Left lung (tissue), 10 donors: ENCODE measurements around the gene EIF4E1B. TPM values are rescaled to one million over a fixed set of nuclear protein-coding genes. Genes with fewer than 3 reads are reported as not detected.

ENCODE experiments used
- ATAC-seq: fragments of 200-7000 bp; cut with Tn5 transposase; one replicate; pipeline ENCODE4 v1.9.1; 2020; ENCODE audit warnings: moderate library complexity
- DNase-seq, 4 donors: peaks; one replicate each; pipeline ENCODE4 v3.0.0-alpha.2; 2013 to 2020
- H3K27ac ChIP-seq, 2 donors: fragments of 200-600 bp; sonication (generic) in 1 of 2; one replicate each; pipeline versions ENCODE4 v1.5.0 to v1.8.0; 2020 to 2021
- H3K27me3 ChIP-seq, 2 donors: fragments of 200-600 bp; sonication (generic) in 1 of 2; one replicate each; pipeline versions ENCODE4 v1.5.0 to v1.8.0; 2020 to 2021
- H3K36me3 ChIP-seq, 2 donors: fragments of 200-600 bp; sonication (generic) in 1 of 2; one replicate each; pipeline versions ENCODE4 v1.5.0 to v1.8.0; 2020 to 2021
- H3K4me1 ChIP-seq, 2 donors: fragments of 200-600 bp; one replicate each; pipeline ENCODE4 v1.8.0; 2021
- H3K4me3 ChIP-seq, 2 donors: fragments of 200-600 bp; sonication (generic) in 1 of 2; one replicate each; pipeline versions ENCODE4 v1.5.0 to v1.8.0; 2020 to 2021; ENCODE audit warnings: mild to moderate bottlenecking in 1 of 2
- H3K9me3 ChIP-seq, 2 donors: fragments of 200-600 bp; sonication (generic) in 1 of 2; one replicate each; pipeline versions ENCODE4 v1.5.0 to v1.8.0; 2020 to 2021
- CTCF ChIP-seq, 2 donors: fragments of 200-600 bp; sonication (generic) in 1 of 2; IDR thresholded peaks; one replicate each; pipeline versions ENCODE4 v1.5.0 to v1.8.0; 2021; ENCODE audit warnings: antibody characterized with exemption in 2 of 2
- intact Hi-C, 2 donors: fragments of 100-400 bp; cut with DNase I; formaldehyde crosslinking; loops; one replicate each; pipeline versions ENCODE4 v1.11.2 to v1.14.2; 2022
- polyA plus RNA-seq, 6 donors: library from polyadenylated mRNA; unstranded; fragments of 120-200 nt; gene quantifications; one replicate each; pipeline ENCODE4 v1.2.1, GENCODE V29; 2013; ENCODE audit not compliant: insufficient read length in 6 of 6
- total RNA-seq, 2 donors: library from RNA; stranded (reverse); fragmentation: NEBNext Ultra II Directional; extraction: Animal tissue kit (Norgen Biotek cat#: 25700); gene quantifications; one replicate each; pipeline ENCODE4 v1.2.1, GENCODE V29; 2021
- donor health status: DM: no; HTN: yes; CAD: no.
- donor health status: DM: no; HTN: no; CAD: no.

Gene EIF4E1B
- total and polyA plus RNA-seq, 8 donors: 0.07 to 0.10 (median 0.08) TPM; not detected in 5

- ATAC-seq (no peak), DNase-seq (no peak)
- peaks cover 4 to 35% of the 10 kb centered on the region in 2 donors for H3K27me3 ChIP-seq
- intact Hi-C loops: no loop called here
- TF ChIP-seq CTCF (IDR thresholded peaks at IDR 0.05): no peak
- no peaks in the 10 kb centered on the region for H3K9me3 ChIP-seq
- no peaks in the 10 kb centered on the region for H3K4me1 ChIP-seq
- H3K27ac ChIP-seq: no peak overlapping the region
- no peaks in the 10 kb centered on the region for H3K36me3 ChIP-seq
- no peak overlapping the region for H3K4me3 ChIP-seq
Observed at GRCh38 chr5:176638437-176638836, 8.0 kb downstream of the EIF4E1B start.

DNA sequence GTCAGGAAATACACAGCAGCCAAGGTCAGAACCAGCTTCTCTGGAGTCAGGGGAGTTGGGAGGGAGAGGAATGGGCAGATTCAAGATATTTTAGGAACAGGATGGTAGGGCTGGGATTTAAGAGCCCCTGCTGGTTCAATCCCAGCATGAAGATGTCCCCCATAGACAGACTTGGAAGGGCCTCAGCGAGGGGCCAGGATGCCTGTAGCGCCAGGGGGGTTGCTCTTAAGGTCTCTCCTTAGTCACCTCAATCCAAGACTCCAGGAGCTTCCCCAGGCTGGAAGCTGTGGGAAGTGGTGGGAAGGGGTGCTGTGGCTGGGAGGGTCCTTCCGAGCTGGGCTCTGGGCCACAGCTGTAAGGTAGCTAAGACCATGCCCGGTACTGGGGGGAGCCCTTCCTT is 8.7 kb downstream of the EIF4E1B start:
- TF ChIP-seq CTCF (IDR thresholded peaks at IDR 0.05): no peak
- H3K36me3 ChIP-seq: no peaks in the 10 kb centered on the region
- H3K4me1 ChIP-seq: no peaks in the 10 kb centered on the region
- ATAC-seq (no peak), DNase-seq (no peak)
- H3K27ac ChIP-seq: no peak overlapping the region
- intact Hi-C loops: no loop called here
- no peaks in the 10 kb centered on the region for H3K9me3 ChIP-seq
- H3K4me3 ChIP-seq: no peak overlapping the region
- peaks cover 2 to 28% of the 10 kb centered on the region in 2 donors for H3K27me3 ChIP-seq

DNA sequence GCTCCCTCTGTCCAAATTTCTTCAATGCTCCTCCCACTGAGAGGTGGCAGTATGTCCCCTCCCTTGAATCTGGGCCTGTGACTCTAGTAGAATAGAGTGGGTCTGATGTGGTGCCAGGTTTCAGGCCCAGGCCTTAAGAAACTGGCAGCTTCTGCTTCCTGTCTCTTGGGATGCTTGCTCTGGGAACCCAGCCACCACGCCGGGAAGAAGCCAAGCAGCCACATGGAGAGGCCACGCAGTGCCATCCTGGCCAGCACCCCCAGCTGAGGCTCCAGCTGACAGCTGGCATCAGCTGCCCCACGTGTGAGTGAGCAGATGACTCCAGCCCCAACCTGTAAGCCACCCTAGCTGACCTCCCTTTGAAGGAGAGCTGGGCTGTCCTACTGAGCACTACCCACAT is 9.5 kb downstream of the EIF4E1B start:
- Histone ChIP-seq H3K4me3 (no peak overlapping the region), H3K27me3 (peaks cover 0 to 20% of the 10 kb centered on the region in 2 donors), H3K4me1 (no peaks in the 10 kb centered on the region), H3K9me3 (no peaks in the 10 kb centered on the region), H3K36me3 (no peaks in the 10 kb centered on the region), H3K27ac (no peak overlapping the region)
- TF ChIP-seq CTCF (IDR thresholded peaks at IDR 0.05): no peak
- DNase-seq: peak in 2 of 4 donors; percentile 48 to 65
- intact Hi-C loops: no loop called here
- ATAC-seq: no peak

DNA sequence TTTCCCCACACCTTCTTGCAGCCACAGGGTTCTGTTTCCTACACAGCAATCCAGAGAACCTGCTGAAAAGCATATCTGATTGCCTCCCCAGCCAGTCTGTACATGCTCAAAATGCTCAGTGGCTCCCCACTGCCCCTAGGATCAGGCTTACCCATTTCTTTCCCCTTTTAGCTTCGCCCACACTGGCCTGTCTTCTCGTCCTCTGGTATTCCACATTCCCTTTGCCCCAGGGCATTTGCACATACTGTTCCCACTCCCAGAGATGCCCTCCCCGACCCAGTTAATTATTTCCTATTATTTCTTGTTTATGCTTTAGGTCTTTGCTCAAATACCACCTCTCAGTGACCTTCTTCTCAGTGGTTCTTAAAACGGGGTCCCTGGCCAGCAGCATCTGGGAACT is 10.1 kb downstream of the EIF4E1B start:
- H3K4me3 ChIP-seq: no peak overlapping the region
- H3K36me3 ChIP-seq: no peaks in the 10 kb centered on the region
- H3K27me3 ChIP-seq: peaks cover 0 to 14% of the 10 kb centered on the region in 2 donors
- no peak overlapping the region for H3K27ac ChIP-seq
- no peak for TF ChIP-seq CTCF (IDR thresholded peaks at IDR 0.05)
- H3K4me1 ChIP-seq: no peaks in the 10 kb centered on the region
- ATAC-seq (no peak), DNase-seq (no peak)
- no peaks in the 10 kb centered on the region for H3K9me3 ChIP-seq
- intact Hi-C loops: no loop called here

- H3K9me3 ChIP-seq: no peaks in the 10 kb centered on the region
- ATAC-seq: no peak
- H3K36me3 ChIP-seq: no peaks in the 10 kb centered on the region
- intact Hi-C loops: no loop called here
- TF ChIP-seq CTCF (IDR thresholded peaks at IDR 0.05): no peak
- DNase-seq: no peak
- peaks cover 6 to 8% of the 10 kb centered on the region in 2 donors for H3K4me1 ChIP-seq
- H3K4me3 ChIP-seq: no peak overlapping the region
- H3K27ac ChIP-seq: no peak overlapping the region
- no peaks in the 10 kb centered on the region for H3K27me3 ChIP-seq
Observed at GRCh38 chr5:176642675-176643490, 12.4 kb downstream of the EIF4E1B start.
